DND-41 (cell line): ENCODE measurements around the gene PMFBP1.

ENCODE experiments used
- ATAC-seq: fragments of 200-7000 bp; cut with Tn5 transposase; 3 replicates; pipeline ENCODE4 v1.9.1; 2021; ENCODE audit warnings: low read depth; ENCODE audit not compliant: insufficient read depth
- DNase-seq: peaks from one replicate; pipeline ENCODE4 v3.0.0-alpha.2; 2020
- H2AFZ ChIP-seq: 2 replicates; pipeline ENCODE4 v1.6.0; 2012; ENCODE audit warnings: low read depth, low read length
- H3K27ac ChIP-seq: 2 replicates; pipeline ENCODE4 v1.5.1; 2012; ENCODE audit warnings: low read length, inconsistent platforms
- H3K27me3 ChIP-seq: fragments of 200-600 bp; sonication (generic); 2 replicates; pipeline ENCODE4 v1.6.0; 2012; ENCODE audit warnings: low read length, mild to moderate bottlenecking, inconsistent platforms; ENCODE audit not compliant: insufficient read depth, poor library complexity
- H3K36me3 ChIP-seq: 2 replicates; pipeline ENCODE4 v1.5.1; 2012; ENCODE audit warnings: low read length, inconsistent platforms; ENCODE audit not compliant: insufficient read depth
- H3K4me1 ChIP-seq: 2 replicates; pipeline ENCODE4 v1.5.1; 2012; ENCODE audit warnings: mild to moderate bottlenecking, low read length; ENCODE audit not compliant: insufficient read depth
- H3K4me2 ChIP-seq: 2 replicates; pipeline ENCODE4 v1.6.0; 2012; ENCODE audit warnings: mild to moderate bottlenecking, moderate library complexity, low read length, inconsistent platforms; ENCODE audit not compliant: insufficient read depth
- H3K4me3 ChIP-seq, 2 experiments: fragments of 200-600 bp in 1 of 2; shearing (Covaris generic) in 1 of 2; 2 replicates each; pipeline ENCODE4 v1.5.1; 2012 to 2016; ENCODE audit warnings: inconsistent platforms in 2 of 2, low read length in 2 of 2, mild to moderate bottlenecking in 2 of 2, low read depth in 1 of 2, moderate library complexity in 1 of 2
- H3K79me2 ChIP-seq: 2 replicates; pipeline ENCODE4 v1.6.0; 2012; ENCODE audit warnings: low read length, inconsistent platforms; ENCODE audit not compliant: insufficient read depth
- H3K9ac ChIP-seq: 2 replicates; pipeline ENCODE4 v1.6.0; 2012; ENCODE audit warnings: low read depth, mild to moderate bottlenecking, inconsistent platforms, low read length, moderate library complexity
- H3K9me3 ChIP-seq: 2 replicates; pipeline ENCODE4 v1.5.1; 2012; ENCODE audit warnings: low read length, moderate library complexity, mild to moderate bottlenecking, inconsistent platforms; ENCODE audit not compliant: insufficient read depth, severe bottlenecking
- H4K20me1 ChIP-seq: 2 replicates; pipeline ENCODE4 v1.6.0; 2012; ENCODE audit warnings: low read length; ENCODE audit not compliant: insufficient read depth
- CTCF ChIP-seq: IDR thresholded peaks from 2 replicates; pipeline ENCODE4 v1.5.1; 2012; ENCODE audit warnings: borderline replicate concordance, low read length, moderate library complexity, mild to moderate bottlenecking; ENCODE audit not compliant: poor library complexity, severe bottlenecking; ENCODE audit errors: extremely low read depth
- EZH2 ChIP-seq: IDR thresholded peaks from 3 replicates; pipeline ENCODE4 v1.6.1; 2012; ENCODE audit warnings: borderline replicate concordance, low read depth, mild to moderate bottlenecking, moderate library complexity, low read length, inconsistent platforms; ENCODE audit not compliant: severe bottlenecking

Gene PMFBP1

GRCh38 chr16:72219282-72219681 lies 47.3 kb upstream of the PMFBP1 start:
- no peak overlapping the region for H3K4me2 ChIP-seq
- DNase-seq (no peak), ATAC-seq (no peak)
- H3K27me3 ChIP-seq: no peaks in the 10 kb centered on the region
- no peaks in the 10 kb centered on the region for H3K9me3 ChIP-seq
- no peak overlapping the region for H3K4me3 ChIP-seq
- H2AFZ ChIP-seq: no peak overlapping the region
- H3K4me1 ChIP-seq: no peaks in the 10 kb centered on the region
- TF ChIP-seq CTCF (no peak), EZH2 (no peak)
- no peaks in the 10 kb centered on the region for H4K20me1 ChIP-seq
- H3K36me3 ChIP-seq: no peaks in the 10 kb centered on the region
- H3K9ac ChIP-seq: no peak overlapping the region
- no peaks in the 10 kb centered on the region for H3K79me2 ChIP-seq
- no peak overlapping the region for H3K27ac ChIP-seq

- ATAC-seq: no peak
- no peak overlapping the region for H3K4me2 ChIP-seq
Measured at GRCh38 chr16:72216767-72217166, 44.8 kb upstream of the PMFBP1 start.

GRCh38 chr16:72214821-72215220 lies 42.9 kb upstream of the PMFBP1 start:
- no peak for ATAC-seq
- Histone ChIP-seq H3K79me2 (no peaks in the 10 kb centered on the region), H3K4me2 (no peak overlapping the region), H3K9me3 (no peaks in the 10 kb centered on the region), H2AFZ (no peak overlapping the region), H3K27me3 (no peaks in the 10 kb centered on the region), H3K9ac (no peak overlapping the region), H3K27ac (no peak overlapping the region), H3K4me3 (no peak overlapping the region), H4K20me1 (no peaks in the 10 kb centered on the region), H3K36me3 (no peaks in the 10 kb centered on the region), H3K4me1 (no peaks in the 10 kb centered on the region)
- TF ChIP-seq EZH2: no peak
- no peak for TF ChIP-seq CTCF
- no peak for DNase-seq

More at GRCh38 chr16:72216767-72217166, 44.8 kb upstream of the PMFBP1 start:
- TF ChIP-seq CTCF (no peak), EZH2 (no peak)
- no peaks in the 10 kb centered on the region for H3K4me1 ChIP-seq
- H2AFZ ChIP-seq: no peak overlapping the region
- no peak overlapping the region for H3K27ac ChIP-seq
- no peak overlapping the region for H3K9ac ChIP-seq
- no peak for DNase-seq
- no peaks in the 10 kb centered on the region for H4K20me1 ChIP-seq
- H3K27me3 ChIP-seq: no peaks in the 10 kb centered on the region
- no peak overlapping the region for H3K4me3 ChIP-seq
- no peaks in the 10 kb centered on the region for H3K36me3 ChIP-seq
- no peaks in the 10 kb centered on the region for H3K9me3 ChIP-seq
- no peaks in the 10 kb centered on the region for H3K79me2 ChIP-seq

- Histone ChIP-seq H2AFZ (no peak overlapping the region), H3K4me1 (no peaks in the 10 kb centered on the region), H3K27ac (no peak overlapping the region), H3K4me3 (no peak overlapping the region), H3K4me2 (no peak overlapping the region), H3K79me2 (no peaks in the 10 kb centered on the region), H3K27me3 (no peaks in the 10 kb centered on the region), H3K9me3 (no peaks in the 10 kb centered on the region), H3K9ac (no peak overlapping the region), H4K20me1 (no peaks in the 10 kb centered on the region), H3K36me3 (no peaks in the 10 kb centered on the region)
- ATAC-seq: no peak
- TF ChIP-seq EZH2 (no peak), CTCF (no peak)
- DNase-seq: no peak
Measured at GRCh38 chr16:72211110-72211509, 39.2 kb upstream of the PMFBP1 start.
